ENCODE data around the gene GNG7.
"Not testable (repeated sequence)": the region's sequence is repeated elsewhere in the genome, so short reads cannot be mapped to it uniquely, and the experiment has no call there.

The GNG7 gene

DNA sequence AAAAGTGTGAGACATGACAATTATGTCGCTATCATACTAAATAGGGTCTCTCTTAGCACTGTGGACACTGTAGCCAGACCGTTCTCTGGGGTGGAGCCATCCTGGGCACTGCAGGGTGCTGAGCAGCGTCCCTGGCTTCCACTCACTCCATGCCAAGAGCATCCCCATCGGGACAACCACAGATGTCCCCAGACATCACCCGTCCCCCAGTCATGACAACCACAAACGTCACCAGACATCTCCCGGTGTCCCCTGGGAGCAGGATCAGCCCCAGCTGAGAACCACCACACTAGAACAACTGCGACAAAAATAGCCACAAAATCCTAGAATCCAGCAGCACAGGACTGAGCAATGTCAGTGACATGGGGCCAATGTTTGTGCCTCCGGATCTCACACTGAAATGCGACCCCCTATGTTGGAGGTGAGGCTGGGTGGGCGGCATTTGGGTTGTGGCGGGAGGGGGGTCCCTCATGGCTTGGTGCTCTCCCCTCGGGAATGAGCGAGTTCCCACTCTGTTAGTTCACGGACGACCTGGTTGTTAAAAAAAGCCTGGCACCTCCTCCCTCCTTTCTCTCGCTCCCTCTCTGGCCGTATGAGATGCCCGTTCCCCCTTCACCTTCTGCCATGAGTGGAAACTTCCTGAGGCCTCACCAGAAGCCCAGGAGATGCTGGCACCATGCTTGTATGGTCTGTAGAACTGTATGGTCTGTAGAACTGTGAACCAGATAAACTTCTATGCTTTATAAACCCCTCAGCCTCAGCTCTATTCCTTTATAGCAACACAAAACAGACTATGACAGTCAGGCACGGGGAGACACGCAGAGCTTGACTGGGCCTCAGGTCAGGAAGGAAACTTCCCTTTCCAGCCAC is 132.7 kb downstream of the GNG7 start:
- DNase-seq = no peak

GRCh38 chr19:2567996-2568395 is 134.5 kb downstream of the GNG7 start:
- DNase-seq = no peak

DNA sequence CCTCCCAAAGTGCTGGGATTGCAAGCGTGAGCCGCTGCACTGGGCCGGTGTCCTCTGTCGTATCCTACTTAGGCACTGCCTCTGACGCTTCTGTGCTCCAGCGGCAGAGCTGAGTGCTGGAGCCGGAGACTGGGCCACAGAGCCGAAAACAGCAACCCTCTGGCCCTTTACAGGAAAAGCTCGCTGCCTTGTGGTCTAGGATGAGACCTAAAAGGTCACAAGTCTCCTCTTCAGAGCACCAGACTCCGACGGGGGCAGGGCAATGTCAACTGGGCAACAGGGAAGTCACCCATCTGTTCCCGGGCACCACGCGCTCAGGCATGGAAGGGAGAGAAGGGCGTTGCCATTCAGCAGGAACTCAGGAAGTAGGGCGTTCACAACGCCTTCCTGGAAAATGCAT is 134.9 kb downstream of the GNG7 start:
- DNase-seq = no peak

- not testable (repeated sequence) for DNase-seq
These were observed 138.9 kb downstream of the GNG7 start for GRCh38 chr19:2563546-2563945.

DNA sequence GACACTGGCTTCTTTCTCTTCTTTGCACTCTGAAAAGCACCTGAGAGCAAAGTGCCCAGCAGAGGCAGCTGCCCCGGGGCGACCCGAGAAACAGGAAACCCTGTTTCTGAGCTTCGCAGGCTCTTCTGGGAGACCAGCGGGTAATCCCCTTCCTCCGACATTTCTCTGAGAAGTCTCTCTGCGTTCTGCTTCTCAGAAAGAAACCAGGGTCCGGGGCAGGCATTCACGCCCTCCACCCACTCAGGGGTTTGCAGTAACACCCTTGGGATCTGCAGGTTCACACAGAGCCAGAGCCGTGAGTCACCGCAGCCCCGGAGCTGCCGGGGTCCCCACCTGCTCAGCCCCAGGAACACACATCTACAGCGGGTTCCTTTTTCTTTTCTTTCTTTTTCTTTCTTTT is 140.6 kb downstream of the GNG7 start:
- no peak for DNase-seq

DNA sequence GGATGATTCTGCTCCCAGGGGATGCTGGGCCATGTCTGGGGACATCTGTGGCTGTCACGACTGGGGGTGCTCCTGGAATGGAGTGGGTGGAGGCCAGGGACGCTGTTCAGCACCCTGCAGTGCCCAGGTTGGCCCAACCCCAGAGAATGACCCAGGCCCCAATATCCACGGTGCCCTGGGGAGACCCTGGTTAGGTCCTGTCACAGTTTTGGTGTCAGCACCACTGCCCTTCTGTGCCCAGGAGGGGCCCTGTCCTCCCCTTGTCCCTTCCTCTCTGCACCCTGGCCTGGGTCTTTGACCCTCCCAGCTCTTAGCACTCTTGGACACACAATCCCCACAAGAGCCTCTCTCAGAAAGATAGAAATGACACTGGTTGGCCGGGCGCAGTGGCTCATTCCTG is 141.3 kb downstream of the GNG7 start:
- DNase-seq = no peak

- no peak for DNase-seq
These were observed 142.1 kb downstream of the GNG7 start for GRCh38 chr19:2560369-2560768.

GRCh38 chr19:2558543-2558942 is 144.0 kb downstream of the GNG7 start:
- no peak for DNase-seq

DNA sequence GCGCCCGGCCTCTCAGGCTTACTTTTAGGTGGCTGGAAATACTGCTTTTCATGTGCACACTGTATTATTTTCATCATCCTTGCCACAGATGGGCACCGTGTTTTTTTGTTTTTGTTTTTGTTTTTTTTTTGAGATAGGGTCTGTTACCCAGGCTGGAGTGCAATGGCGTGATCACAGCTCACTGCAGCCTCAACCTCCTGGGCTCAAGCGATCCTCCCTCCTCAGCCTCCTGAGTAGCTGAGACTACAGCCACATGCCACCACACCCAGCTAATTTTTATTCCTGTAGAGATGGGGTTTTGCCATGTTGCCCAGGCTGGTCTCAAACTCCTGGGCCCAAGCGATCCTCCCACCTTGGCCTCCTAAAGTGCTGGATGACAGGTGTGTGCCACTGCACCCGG is 144.4 kb downstream of the GNG7 start:
- not testable (repeated sequence) for DNase-seq

DNA sequence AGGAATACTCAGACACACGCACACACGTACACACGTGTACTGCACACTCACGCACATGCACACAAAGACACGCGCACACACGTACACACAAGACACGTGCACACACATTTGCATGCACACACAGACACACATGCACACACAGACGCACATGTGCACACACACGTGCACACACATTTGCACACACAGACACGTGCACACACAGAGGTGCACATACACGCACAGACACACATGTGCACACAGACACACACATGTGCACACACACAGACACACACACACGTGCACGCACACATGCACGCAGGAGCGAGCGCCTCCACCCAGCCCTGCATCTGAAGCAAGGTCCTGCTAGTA is 145.4 kb downstream of the GNG7 start:
- DNase-seq = no peak

GRCh38 chr19:2556221-2557092 is 146.0 kb downstream of the GNG7 start:
- no peak for DNase-seq

DNA sequence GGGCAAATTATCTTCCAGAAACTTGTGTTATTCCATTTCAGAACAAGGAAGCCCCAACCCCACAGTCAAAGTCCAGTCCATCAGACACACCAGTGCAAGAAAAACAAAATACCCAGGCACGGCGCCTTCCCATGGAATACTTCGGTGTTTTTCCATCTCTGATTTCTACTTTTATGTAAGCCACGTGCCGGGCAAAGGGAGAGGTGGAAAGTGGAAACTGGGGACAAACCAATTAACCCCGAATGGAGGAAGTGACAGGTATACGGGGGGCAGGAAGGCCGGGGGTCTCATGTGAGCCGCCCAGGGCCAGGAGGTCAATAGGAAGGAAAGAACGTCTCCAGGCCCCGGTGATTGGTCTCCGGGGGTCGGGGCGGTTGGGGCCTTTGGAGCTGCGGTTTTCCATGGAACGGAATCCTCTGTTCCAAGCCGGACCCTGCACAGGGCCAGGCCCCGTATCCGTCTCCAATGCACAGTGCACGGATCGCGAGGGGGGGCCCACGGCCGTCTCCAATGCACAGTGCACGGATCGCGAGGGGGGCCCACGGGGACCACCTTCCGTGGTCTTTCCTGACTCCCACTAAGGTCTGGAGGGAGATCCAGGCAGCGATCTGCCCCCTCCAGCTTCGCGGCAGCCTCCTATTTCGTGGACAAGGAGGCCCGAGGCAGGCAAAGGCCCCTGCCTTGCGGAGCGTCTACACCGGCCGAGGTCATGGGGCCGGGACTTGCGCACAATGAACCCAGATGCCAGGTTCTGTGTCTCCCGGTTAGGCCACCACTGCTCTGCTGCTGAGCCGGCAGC is 146.9 kb downstream of the GNG7 start:
- no peak for DNase-seq

- no peak for DNase-seq
These were observed 147.6 kb downstream of the GNG7 start for GRCh38 chr19:2554856-2555255.

GRCh38 chr19:2553510-2553909 is 149.0 kb downstream of the GNG7 start:
- no peak for DNase-seq

- no peak for DNase-seq
These were observed 149.6 kb downstream of the GNG7 start for GRCh38 chr19:2552859-2553258.

GRCh38 chr19:2551864-2552185 is 150.7 kb downstream of the GNG7 start:
- no peak for DNase-seq

DNA sequence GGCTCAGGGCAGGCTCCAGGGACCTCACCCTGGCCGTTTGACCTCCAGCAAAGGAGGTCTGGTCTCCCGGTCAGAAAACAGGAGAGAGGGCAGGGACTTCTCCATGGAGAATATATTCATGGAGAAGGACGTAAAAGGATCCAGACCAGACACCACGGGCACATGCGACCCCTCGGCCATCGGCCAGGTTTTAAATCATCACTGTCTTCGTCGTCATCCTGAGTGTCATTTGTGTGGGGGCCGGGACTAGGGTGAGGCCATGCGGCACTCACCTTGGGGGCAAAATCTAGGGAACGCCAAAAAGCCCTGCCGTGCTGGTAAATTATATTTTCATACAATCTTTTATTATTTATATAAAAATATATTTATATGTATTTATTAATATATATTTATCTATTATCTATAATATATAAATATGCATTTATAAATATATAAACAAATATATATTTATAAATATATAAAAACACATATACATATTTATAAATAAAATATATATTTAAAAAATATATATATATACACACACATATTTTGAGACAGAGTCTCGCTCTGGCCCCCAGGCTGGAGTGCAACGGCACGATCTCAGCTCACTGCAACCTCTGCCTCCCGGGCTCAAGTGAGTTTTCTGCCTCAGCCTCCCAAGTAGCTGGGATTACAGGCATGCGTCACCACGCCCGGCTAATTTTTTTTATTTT is 151.2 kb downstream of the GNG7 start:
- DNase-seq = no peak

- DNase-seq = no peak
These were observed 151.9 kb downstream of the GNG7 start for GRCh38 chr19:2550431-2551171.

DNA sequence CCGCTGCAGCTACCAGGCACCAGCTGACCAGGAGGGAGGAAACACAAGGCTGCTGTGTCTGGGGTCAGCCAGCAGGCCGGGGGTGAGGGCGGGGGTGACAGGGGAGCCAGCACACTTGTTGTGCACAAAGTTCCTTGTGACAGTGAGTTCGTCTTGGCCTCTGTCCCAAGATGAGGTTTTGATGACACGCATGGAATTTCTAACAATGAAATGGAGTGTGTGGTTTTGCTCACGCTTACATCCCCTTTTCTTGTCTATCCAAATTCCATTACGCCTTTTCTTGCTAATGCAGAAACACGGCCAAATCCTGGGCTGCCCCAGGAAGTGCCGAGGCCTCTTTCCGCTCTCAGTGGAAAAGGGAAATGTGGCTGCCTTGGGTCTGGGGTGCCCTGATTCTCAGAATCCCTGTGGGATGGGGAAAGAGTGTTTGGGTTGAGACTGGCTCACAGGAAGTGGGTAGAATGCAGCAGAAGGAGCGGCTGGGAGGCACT is 152.7 kb downstream of the GNG7 start:
- no peak for DNase-seq

- no peak for DNase-seq
These were observed 153.5 kb downstream of the GNG7 start for GRCh38 chr19:2548966-2549365.

- no peak for DNase-seq
These were observed 154.8 kb downstream of the GNG7 start for GRCh38 chr19:2547721-2548120.

Measured in NCI-H2227 treated with DMSO at 0.1 percent for 48 hours (cell line).